ENCODE measurements around the gene MDK.

DNA sequence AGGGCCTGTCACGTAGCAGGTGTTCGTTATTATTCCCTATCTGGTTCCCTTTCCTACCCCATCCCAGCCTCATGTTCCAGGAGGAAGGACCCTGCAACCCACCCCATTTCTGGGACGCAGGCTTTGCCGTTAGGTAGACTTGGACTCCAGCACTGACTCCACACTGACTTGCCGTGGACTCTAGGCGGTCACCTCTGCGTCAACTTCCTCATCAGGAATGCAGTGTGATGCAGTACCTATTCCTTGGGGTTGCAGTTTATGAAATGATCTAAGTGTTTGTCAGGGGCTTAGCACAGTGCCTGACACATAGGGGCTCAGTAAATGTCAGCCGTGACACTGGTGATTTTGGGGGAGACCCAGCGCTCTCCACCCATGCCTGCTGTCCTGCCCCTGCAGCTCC lies 17.4 kb upstream of the MDK start:
- TF ChIP-seq, protein P1, sequence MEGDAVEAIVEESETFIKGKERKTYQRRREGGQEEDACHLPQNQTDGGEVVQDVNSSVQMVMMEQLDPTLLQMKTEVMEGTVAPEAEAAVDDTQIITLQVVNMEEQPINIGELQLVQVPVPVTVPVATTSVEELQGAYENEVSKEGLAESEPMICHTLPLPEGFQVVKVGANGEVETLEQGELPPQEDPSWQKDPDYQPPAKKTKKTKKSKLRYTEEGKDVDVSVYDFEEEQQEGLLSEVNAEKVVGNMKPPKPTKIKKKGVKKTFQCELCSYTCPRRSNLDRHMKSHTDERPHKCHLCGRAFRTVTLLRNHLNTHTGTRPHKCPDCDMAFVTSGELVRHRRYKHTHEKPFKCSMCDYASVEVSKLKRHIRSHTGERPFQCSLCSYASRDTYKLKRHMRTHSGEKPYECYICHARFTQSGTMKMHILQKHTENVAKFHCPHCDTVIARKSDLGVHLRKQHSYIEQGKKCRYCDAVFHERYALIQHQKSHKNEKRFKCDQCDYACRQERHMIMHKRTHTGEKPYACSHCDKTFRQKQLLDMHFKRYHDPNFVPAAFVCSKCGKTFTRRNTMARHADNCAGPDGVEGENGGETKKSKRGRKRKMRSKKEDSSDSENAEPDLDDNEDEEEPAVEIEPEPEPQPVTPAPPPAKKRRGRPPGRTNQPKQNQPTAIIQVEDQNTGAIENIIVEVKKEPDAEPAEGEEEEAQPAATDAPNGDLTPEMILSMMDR (IDR thresholded peaks at IDR 0.05): no peak
- TF ChIP-seq POLR2A (IDR thresholded peaks at IDR 0.05): no peak

Measured in body of pancreas (tissue), 4 donors.